ENCODE results near the gene SLC50A1. TPM values are rescaled to one million over a fixed set of nuclear protein-coding genes. Genes with fewer than 3 reads are reported as not detected.

SLC50A1 gene
- total RNA-seq, 1 donor from 2014 or later = 11.8 TPM

GRCh38 chr1:155134880-155135414, 705 bp upstream of the SLC50A1 start:
- TF ChIP-seq POLR2A (IDR thresholded peaks at IDR 0.05) (no peak), POLR2AphosphoS5 (IDR thresholded peaks at IDR 0.05; ENCODE audit: insufficient read depth in 1 of 2, low read depth in 1 of 2) (peak in 1 of 2 donors; percentile 88)
- Histone ChIP-seq H3K27me3 (no peaks in the 10 kb centered on the region), H3K9me3 (no peaks in the 10 kb centered on the region), H3K36me3 (peaks cover 0 to 33% of the 10 kb centered on the region in 2 donors), H3K4me1 (peaks cover 82% of the 10 kb centered on the region), H3K27ac (peak overlapping the region; percentile 97), H3K4me3 (peak overlapping the region; percentile 57 to 90)
- DNase-seq (ENCODE audit: extremely low spot score in 2 of 2) = peak in 1 of 2 donors; percentile 97
- intact Hi-C loops (cut with DNase I) = loop anchor here (5.0 kb wide), 1 partner anchor 43 kb away; no protein-coding TSS in a partner anchor

- intact Hi-C loops (cut with DNase I) = no loop called here
- TF ChIP-seq POLR2A (IDR thresholded peaks at IDR 0.05) = no peak
- peaks cover 0 to 28% of the 10 kb centered on the region in 2 donors for H3K36me3 ChIP-seq
- no peak for DNase-seq (ENCODE audit: extremely low spot score in 2 of 2)
- no peaks in the 10 kb centered on the region for H3K27me3 ChIP-seq
- no peaks in the 10 kb centered on the region for H3K9me3 ChIP-seq
- H3K4me3 ChIP-seq = peak overlapping the region; percentile 57 to 90
- peak overlapping the region; percentile 97 for H3K27ac ChIP-seq
- H3K4me1 ChIP-seq = peaks cover 66% of the 10 kb centered on the region
Measured at GRCh38 chr1:155136748-155137147, 1.1 kb downstream of the SLC50A1 start.

DNA sequence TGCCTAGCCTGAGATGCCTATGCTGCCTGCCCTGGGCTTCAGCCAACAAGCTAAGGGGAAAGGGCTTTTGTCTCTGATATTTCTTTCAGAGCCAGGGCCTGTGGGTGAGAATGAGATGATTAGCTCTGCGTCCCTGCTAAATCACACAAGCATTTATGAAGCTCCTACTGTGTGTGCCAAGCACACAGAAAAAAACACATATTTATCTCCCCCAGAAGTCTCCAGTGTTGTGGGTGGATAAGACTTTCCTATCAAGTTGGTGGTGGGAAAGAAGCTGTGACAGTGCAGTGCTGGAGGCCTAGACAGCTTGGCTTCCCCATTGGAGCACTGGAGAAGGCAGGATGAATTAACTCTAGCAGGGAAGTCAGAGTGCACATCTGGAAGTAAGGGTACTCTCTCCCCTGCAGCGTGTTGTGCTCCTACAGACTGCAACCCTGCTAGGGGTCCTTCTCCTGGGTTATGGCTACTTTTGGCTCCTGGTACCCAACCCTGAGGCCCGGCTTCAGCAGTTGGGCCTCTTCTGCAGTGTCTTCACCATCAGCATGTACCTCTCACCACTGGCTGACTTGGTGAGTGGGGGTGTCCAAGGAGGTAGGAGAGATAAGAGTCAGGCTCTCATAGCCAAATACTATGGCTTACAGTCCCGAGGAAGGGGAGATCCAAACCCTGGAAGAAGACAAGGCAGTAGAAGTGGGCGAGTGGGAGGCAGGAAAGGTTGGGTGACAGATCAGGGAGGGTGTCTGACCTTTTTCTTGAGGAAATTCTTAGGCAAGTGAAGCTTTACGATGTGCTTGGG, 1.7 kb downstream of the SLC50A1 start:
- H3K4me1 ChIP-seq = peaks cover 60% of the 10 kb centered on the region
- peak overlapping the region; percentile 97 for H3K27ac ChIP-seq
- TF ChIP-seq POLR2A (IDR thresholded peaks at IDR 0.05) = no peak
- no peak for TF ChIP-seq POLR2AphosphoS5 (IDR thresholded peaks at IDR 0.05; ENCODE audit: insufficient read depth in 1 of 2, low read depth in 1 of 2)
- TF ChIP-seq CTCF (IDR thresholded peaks at IDR 0.05) = no peak
- intact Hi-C loops (cut with DNase I) = no loop called here
- peaks cover 0 to 22% of the 10 kb centered on the region in 2 donors for H3K36me3 ChIP-seq
- no peaks in the 10 kb centered on the region for H3K27me3 ChIP-seq
- H3K4me3 ChIP-seq = no peak overlapping the region
- H3K9me3 ChIP-seq = no peaks in the 10 kb centered on the region
- DNase-seq (ENCODE audit: extremely low spot score in 2 of 2) = no peak

GRCh38 chr1:155139895-155140629, 4.4 kb downstream of the SLC50A1 start, which contains the start of gene DPM3:
Gene DPM3 (minus strand): TSS chr1:155140531. CDS start chr1:155140240, 291 bp downstream.
- TF ChIP-seq POLR2A (IDR thresholded peaks at IDR 0.05) = peak in 1 of 2 donors; percentile 64
- peak; percentile 90 to 94 for TF ChIP-seq POLR2AphosphoS5 (IDR thresholded peaks at IDR 0.05; ENCODE audit: insufficient read depth in 1 of 2, low read depth in 1 of 2)
- TF ChIP-seq CTCF (IDR thresholded peaks at IDR 0.05) = no peak
- H3K9me3 ChIP-seq = no peaks in the 10 kb centered on the region
- intact Hi-C loops (cut with DNase I) = loop anchor here (5.0 kb wide), 1 partner anchor 328 kb away; no protein-coding TSS in a partner anchor
- H3K36me3 ChIP-seq = no peaks in the 10 kb centered on the region
- peak within 1 kb of the TSS; percentile 91 for H3K27ac ChIP-seq
- H3K27me3 ChIP-seq = no peaks in the 10 kb centered on the region
- peak in 1 of 2 donors; percentile 90 for DNase-seq (ENCODE audit: extremely low spot score in 2 of 2)
- H3K4me3 ChIP-seq = peak within 1 kb of the TSS; percentile 94 to 98
- H3K4me1 ChIP-seq = peaks cover 37% of the 10 kb centered on the region

- H3K4me1 ChIP-seq = peaks cover 34% of the 10 kb centered on the region
- peak overlapping the region; percentile 94 to 98 for H3K4me3 ChIP-seq
- no peaks in the 10 kb centered on the region for H3K27me3 ChIP-seq
- TF ChIP-seq POLR2A (IDR thresholded peaks at IDR 0.05) (no peak), POLR2AphosphoS5 (IDR thresholded peaks at IDR 0.05; ENCODE audit: insufficient read depth in 1 of 2, low read depth in 1 of 2) (no peak), CTCF (IDR thresholded peaks at IDR 0.05) (no peak)
- H3K9me3 ChIP-seq = no peaks in the 10 kb centered on the region
- DNase-seq (ENCODE audit: extremely low spot score in 2 of 2) = no peak
- intact Hi-C loops (cut with DNase I) = loop anchor here (5.0 kb wide), 1 partner anchor 328 kb away; no protein-coding TSS in a partner anchor
- no peaks in the 10 kb centered on the region for H3K36me3 ChIP-seq
- H3K27ac ChIP-seq = peak overlapping the region; percentile 91
Measured at GRCh38 chr1:155140630-155140953, 4.9 kb downstream of the SLC50A1 start.
